H9 (cell line): ENCODE data around the gene ISL1. TPM values are rescaled to one million over a fixed set of nuclear protein-coding genes. Genes with fewer than 3 reads are reported as not detected.
A peak's percentile ranks its signal among the peaks of the same experiment; 100 is the strongest.

Experiments used
- DNase-seq: peaks from one replicate; pipeline ENCODE4 v3.0.0-alpha.2; 2017
- H2AFZ ChIP-seq: one replicate; pipeline ENCODE4 v1.6.1; 2013; ENCODE audit warnings: mild to moderate bottlenecking, low read length, control low read depth, moderate library complexity
- H2AK5ac ChIP-seq: 2 replicates; pipeline ENCODE4 v1.6.1; 2013; ENCODE audit warnings: low read length, control low read depth, mixed read lengths; ENCODE audit not compliant: insufficient read length
- H2BK120ac ChIP-seq: one replicate; pipeline ENCODE4 v1.6.1; 2013; ENCODE audit warnings: low read depth, mild to moderate bottlenecking, low read length, control low read depth, inconsistent platforms; ENCODE audit not compliant: poor library complexity, severe bottlenecking
- H2BK12ac ChIP-seq: 2 replicates; pipeline ENCODE4 v1.6.1; 2013; ENCODE audit warnings: low read length, control low read depth, mixed read lengths, low read depth; ENCODE audit not compliant: insufficient read length
- H2BK15ac ChIP-seq: 2 replicates; pipeline ENCODE4 v1.6.1; 2013; ENCODE audit warnings: low read depth, low read length, control low read depth
- H2BK20ac ChIP-seq: one replicate; pipeline ENCODE4 v1.6.1; 2013; ENCODE audit warnings: low read depth, mild to moderate bottlenecking, low read length, control low read depth, inconsistent platforms; ENCODE audit not compliant: poor library complexity, severe bottlenecking
- H2BK5ac ChIP-seq: 2 replicates; pipeline ENCODE4 v1.6.1; 2013; ENCODE audit warnings: low read length, control low read depth, mixed read lengths; ENCODE audit not compliant: insufficient read length
- H3K14ac ChIP-seq: 2 replicates; pipeline ENCODE4 v1.6.1; 2013; ENCODE audit warnings: low read length, control low read depth; ENCODE audit not compliant: insufficient read depth
- H3K18ac ChIP-seq: 2 replicates; pipeline ENCODE4 v1.6.1; 2013; ENCODE audit warnings: low read depth, mild to moderate bottlenecking, mixed read lengths, low read length, control low read depth; ENCODE audit not compliant: insufficient read length
- H3K23ac ChIP-seq: 2 replicates; pipeline ENCODE4 v1.6.1; 2013; ENCODE audit warnings: low read length, control low read depth, mixed read lengths, low read depth; ENCODE audit not compliant: insufficient read length
- H3K23me2 ChIP-seq: 2 replicates; pipeline ENCODE4 v1.6.1; 2013; ENCODE audit warnings: low read depth, mild to moderate bottlenecking, mixed read lengths, low read length, control low read depth; ENCODE audit not compliant: insufficient read length, poor library complexity, severe bottlenecking
- H3K27ac ChIP-seq: 2 replicates; pipeline ENCODE4 v1.5.1; 2013; ENCODE audit warnings: low read length, control low read depth, mixed read lengths, low read depth; ENCODE audit not compliant: insufficient read length
- H3K27me3 ChIP-seq: 2 replicates; pipeline ENCODE4 v1.6.1; 2013; ENCODE audit warnings: low read length, control low read depth, inconsistent platforms; ENCODE audit not compliant: insufficient read depth
- H3K4ac ChIP-seq: 2 replicates; pipeline ENCODE4 v1.6.1; 2013; ENCODE audit warnings: low read depth, mild to moderate bottlenecking, control low read depth, inconsistent platforms, low read length, moderate library complexity
- H3K4me1 ChIP-seq: 2 replicates; pipeline ENCODE4 v1.6.1; 2013; ENCODE audit warnings: low read length, control low read depth, inconsistent platforms; ENCODE audit not compliant: insufficient read depth
- H3K4me2 ChIP-seq: 2 replicates; pipeline ENCODE4 v1.6.1; 2013; ENCODE audit warnings: low read length, control low read depth, mixed read lengths; ENCODE audit not compliant: insufficient read length, insufficient read depth
- H3K56ac ChIP-seq: 2 replicates; pipeline ENCODE4 v1.6.1; 2013; ENCODE audit warnings: low read depth, mild to moderate bottlenecking, mixed read lengths, low read length, control low read depth; ENCODE audit not compliant: insufficient read length
- H3K79me1 ChIP-seq: 2 replicates; pipeline ENCODE4 v1.6.1; 2013; ENCODE audit warnings: low read depth, mild to moderate bottlenecking, moderate library complexity, low read length, control low read depth, inconsistent platforms; ENCODE audit not compliant: insufficient read depth, poor library complexity, severe bottlenecking
- H3K79me2 ChIP-seq: 2 replicates; pipeline ENCODE4 v1.6.1; 2013; ENCODE audit warnings: low read length, control low read depth, inconsistent platforms; ENCODE audit not compliant: insufficient read depth
- H3K9ac ChIP-seq: 2 replicates; pipeline ENCODE4 v1.6.1; 2013; ENCODE audit warnings: low read length, control low read depth, mixed read lengths; ENCODE audit not compliant: insufficient read length; ENCODE audit errors: extremely low read depth
- H3K9me3 ChIP-seq: one replicate; pipeline ENCODE4 v1.6.1; 2013; ENCODE audit warnings: low read depth, low read length, inconsistent platforms; ENCODE audit not compliant: control insufficient read depth
- H3T11ph ChIP-seq: one replicate; pipeline ENCODE4 v1.6.1; 2013; ENCODE audit warnings: mild to moderate bottlenecking, low read length, control low read depth, inconsistent platforms
- H4K20me1 ChIP-seq: one replicate; pipeline ENCODE4 v1.6.1; 2013; ENCODE audit not compliant: control insufficient read depth, insufficient read length, insufficient read depth
- H4K5ac ChIP-seq: 2 replicates; pipeline ENCODE4 v1.6.1; 2013; ENCODE audit warnings: low read depth, mild to moderate bottlenecking, mixed read lengths, low read length, control low read depth; ENCODE audit not compliant: insufficient read length
- H4K8ac ChIP-seq: replicated peaks from 2 replicates; pipeline ENCODE4 v1.6.1; 2013; ENCODE audit warnings: low read length, control low read depth, mixed read lengths, low read depth; ENCODE audit not compliant: insufficient read length
- H4K91ac ChIP-seq: 2 replicates; pipeline ENCODE4 v1.6.1; 2013; ENCODE audit warnings: low read depth, mild to moderate bottlenecking, moderate library complexity, mixed read lengths, low read length, control low read depth; ENCODE audit not compliant: insufficient read length
- H3K27ac Mint-ChIP-seq, 3 experiments: 2 replicates in 2 of 3; 3 replicates in 1 of 3; pipeline ENCODE4 v1.8.0; 2020 to 2021; ENCODE audit warnings: mixed read lengths in 3 of 3, mild to moderate bottlenecking in 1 of 3, moderate library complexity in 1 of 3
- H3K27me3 Mint-ChIP-seq: 2 replicates; pipeline ENCODE4 v1.8.0; 2021; ENCODE audit warnings: low read depth, mild to moderate bottlenecking, moderate library complexity, mixed read lengths
- H3K36me3 Mint-ChIP-seq, 3 experiments: 2 replicates in 2 of 3; 3 replicates in 1 of 3; pipeline ENCODE4 v1.8.0; 2020 to 2021; ENCODE audit warnings: low read depth in 3 of 3, mixed read lengths in 3 of 3; ENCODE audit not compliant: insufficient read depth in 1 of 3
- H3K4me1 Mint-ChIP-seq, 2 experiments: 2 replicates each; pipeline ENCODE4 v1.8.0; 2020; ENCODE audit warnings: mixed read lengths in 2 of 2
- H3K4me3 Mint-ChIP-seq, 2 experiments: 2 replicates in 1 of 2; 3 replicates in 1 of 2; pipeline ENCODE4 v1.8.0; 2020 to 2021; ENCODE audit warnings: mild to moderate bottlenecking in 2 of 2, mixed read lengths in 2 of 2, moderate library complexity in 1 of 2
- H3K9me3 Mint-ChIP-seq, 2 experiments: 2 replicates in 1 of 2; 3 replicates in 1 of 2; pipeline ENCODE4 v1.8.0; 2020; ENCODE audit warnings: mild to moderate bottlenecking in 2 of 2, mixed read lengths in 2 of 2, moderate library complexity in 1 of 2
- WGBS: extraction: QIAGEN DNeasy Blood & Tissue Kit; methylation state at CpG from one replicate; pipeline ENCODE4 v1.1.7; 2013; ENCODE audit warnings: missing lambda C conversion rate, low lambda C conversion rate, mixed read lengths; ENCODE audit not compliant: insufficient read length; ENCODE audit errors: extremely low coverage; 5-methylcytosine and 5-hydroxymethylcytosine counted together
- total RNA-seq: library from RNA; stranded (reverse); gene quantifications from 2 replicates; pipeline ENCODE4 v1.2.1, GENCODE V29; 2021
- TF ChIP-seq, protein P1 (sequence below): fragments of 200-600 bp; sonication (generic); conservative IDR thresholded peaks from 3 replicates; pipeline ENCODE4 v1.8.0; 2021; ENCODE audit warnings: antibody characterized with exemption, mild to moderate bottlenecking

The ISL1 gene
- total RNA-seq, 1 experiment from 2014 or later = not detected

DNA sequence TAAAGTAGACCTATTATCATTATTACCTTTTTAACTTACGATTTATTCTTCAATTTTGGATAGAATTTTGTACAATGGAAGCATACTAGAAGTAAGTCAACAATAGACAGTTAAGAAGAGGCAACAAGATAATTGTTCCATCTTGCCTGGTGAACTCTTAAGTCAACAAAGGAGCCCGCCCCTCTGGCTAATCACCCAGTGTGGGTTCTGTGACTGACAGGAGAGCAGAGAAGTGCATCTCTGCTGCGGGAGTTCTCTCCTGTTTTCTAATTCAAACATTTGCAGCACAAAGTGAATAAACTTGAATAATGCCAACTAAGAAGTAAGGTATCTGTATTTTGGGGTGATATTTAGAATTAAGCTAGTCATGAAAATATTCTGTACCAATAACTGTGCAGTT lies 6.7 kb upstream of the ISL1 start:
- no peak overlapping the region for H2BK15ac ChIP-seq
- no peak overlapping the region for H3K27ac ChIP-seq
- H2BK5ac ChIP-seq = no peak overlapping the region
- H3K4me1 Mint-ChIP-seq = peaks cover 36 to 55% of the 10 kb centered on the region in 2 experiments
- peaks cover 0 to 2% of the 10 kb centered on the region in 2 experiments; a peak in 2 of 5 replicates for H3K9me3 Mint-ChIP-seq
- H3K23ac ChIP-seq = no peak overlapping the region
- H3K23me2 ChIP-seq = peaks cover 22% of the 10 kb centered on the region
- no peak overlapping the region for H4K91ac ChIP-seq
- no peak overlapping the region for H3K4ac ChIP-seq
- H4K5ac ChIP-seq = no peak overlapping the region
- no peak overlapping the region for H2BK12ac ChIP-seq
- H3K27ac Mint-ChIP-seq = no peak overlapping the region
- H2BK120ac ChIP-seq = no peak overlapping the region
- WGBS = no CpG with 5 or more reads among the region's 3 CpGs
- no peaks in the 10 kb centered on the region for H3K79me1 ChIP-seq
- H2BK20ac ChIP-seq = no peak overlapping the region
- H3K14ac ChIP-seq = no peak overlapping the region
- H3K18ac ChIP-seq = no peak overlapping the region
- H3K4me3 Mint-ChIP-seq = peak overlapping the region in 1 of 2 experiments; percentile 78; a peak in 4 of 5 replicates
- peaks cover 98% of the 10 kb centered on the region for H3K27me3 Mint-ChIP-seq
- TF ChIP-seq, protein P1, sequence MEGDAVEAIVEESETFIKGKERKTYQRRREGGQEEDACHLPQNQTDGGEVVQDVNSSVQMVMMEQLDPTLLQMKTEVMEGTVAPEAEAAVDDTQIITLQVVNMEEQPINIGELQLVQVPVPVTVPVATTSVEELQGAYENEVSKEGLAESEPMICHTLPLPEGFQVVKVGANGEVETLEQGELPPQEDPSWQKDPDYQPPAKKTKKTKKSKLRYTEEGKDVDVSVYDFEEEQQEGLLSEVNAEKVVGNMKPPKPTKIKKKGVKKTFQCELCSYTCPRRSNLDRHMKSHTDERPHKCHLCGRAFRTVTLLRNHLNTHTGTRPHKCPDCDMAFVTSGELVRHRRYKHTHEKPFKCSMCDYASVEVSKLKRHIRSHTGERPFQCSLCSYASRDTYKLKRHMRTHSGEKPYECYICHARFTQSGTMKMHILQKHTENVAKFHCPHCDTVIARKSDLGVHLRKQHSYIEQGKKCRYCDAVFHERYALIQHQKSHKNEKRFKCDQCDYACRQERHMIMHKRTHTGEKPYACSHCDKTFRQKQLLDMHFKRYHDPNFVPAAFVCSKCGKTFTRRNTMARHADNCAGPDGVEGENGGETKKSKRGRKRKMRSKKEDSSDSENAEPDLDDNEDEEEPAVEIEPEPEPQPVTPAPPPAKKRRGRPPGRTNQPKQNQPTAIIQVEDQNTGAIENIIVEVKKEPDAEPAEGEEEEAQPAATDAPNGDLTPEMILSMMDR = no peak
- peak overlapping the region; percentile 80 for H3K4me2 ChIP-seq
- H3K79me2 ChIP-seq = no peaks in the 10 kb centered on the region
- H3K9ac ChIP-seq = no peak overlapping the region
- no peak overlapping the region for H2AK5ac ChIP-seq
- no peak for DNase-seq
- H4K8ac ChIP-seq = no peak overlapping the region
- H3K56ac ChIP-seq = no peak overlapping the region
- H3K36me3 Mint-ChIP-seq = no peaks in the 10 kb centered on the region; a peak in 1 of 7 replicates
- H2AFZ ChIP-seq = no peak overlapping the region
- H3T11ph ChIP-seq = no peak overlapping the region
- H3K4me1 ChIP-seq = peaks cover 6% of the 10 kb centered on the region; the same call in 1 of the 2 replicates
- H4K20me1 ChIP-seq = no peaks in the 10 kb centered on the region
- no peaks in the 10 kb centered on the region for H3K9me3 ChIP-seq
- peaks cover 51% of the 10 kb centered on the region for H3K27me3 ChIP-seq
